GM12878 (cell line): ENCODE measurements around the gene PHC2. TPM values are rescaled to one million over a fixed set of nuclear protein-coding genes. Genes with fewer than 3 reads are reported as not detected.
A peak's percentile ranks its signal among the peaks of the same experiment; 100 is the strongest.

Source experiments
- BCLAF1 ChIP-seq: fragments of 450-650 bp; IDR thresholded peaks from 2 replicates; pipeline ENCODE4 v1.6.1; 2017; ENCODE audit warnings: antibody characterized with exemption, mild to moderate bottlenecking, moderate library complexity
- CUX1 ChIP-seq: IDR thresholded peaks from 2 replicates; pipeline ENCODE4 v1.6.1; 2012; ENCODE audit warnings: improper control_type of control experiment, low read depth, low read length; ENCODE audit not compliant: insufficient replicate concordance
- JUNB ChIP-seq: IDR thresholded peaks from 2 replicates; pipeline ENCODE4 v1.6.1; 2016; ENCODE audit warnings: antibody characterized with exemption, mild to moderate bottlenecking
- MYB ChIP-seq: fragments of 150-350 bp; IDR thresholded peaks from 2 replicates; pipeline ENCODE4 v1.6.1; 2014; ENCODE audit warnings: mild to moderate bottlenecking, low read depth, low read length, borderline replicate concordance
- NR2C2 ChIP-seq: IDR thresholded peaks from 2 replicates; pipeline ENCODE4 v1.6.1; 2011; ENCODE audit warnings: borderline replicate concordance, low read depth; ENCODE audit not compliant: control insufficient read depth, insufficient read length
- RAD21 ChIP-seq: IDR thresholded peaks from 2 replicates; pipeline ENCODE4 v1.6.1; 2011; ENCODE audit warnings: mild to moderate bottlenecking, low read depth, low read length, moderate library complexity; ENCODE audit not compliant: insufficient read depth
- REST ChIP-seq: IDR thresholded peaks from 2 replicates; pipeline ENCODE4 v1.6.1; 2012; ENCODE audit warnings: mild to moderate bottlenecking, low read depth, low read length
- RFX5 ChIP-seq: IDR thresholded peaks from 2 replicates; pipeline ENCODE4 v1.6.1; 2011; ENCODE audit warnings: low read depth, low read length, improper control_type of control experiment
- SIN3A ChIP-seq: IDR thresholded peaks from 2 replicates; pipeline ENCODE4 v1.6.1; 2012; ENCODE audit warnings: low read depth, low read length, improper control_type of control experiment
- SREBF2 ChIP-seq: IDR thresholded peaks from 2 replicates; pipeline ENCODE4 v1.6.1; 2012; ENCODE audit warnings: mild to moderate bottlenecking, low read length
- SRF ChIP-seq, 2 experiments: IDR thresholded peaks; 2 replicates each; pipeline ENCODE4 v1.6.1; 2011; ENCODE audit warnings: low read depth in 2 of 2, low read length in 2 of 2, mild to moderate bottlenecking in 1 of 2, moderate library complexity in 1 of 2
- ZNF622 ChIP-seq: fragments of 450-650 bp; IDR thresholded peaks from 2 replicates; pipeline ENCODE4 v1.6.1; 2017; ENCODE audit warnings: mild to moderate bottlenecking, inconsistent platforms
- polyA plus RNA-seq, 11 experiments: library from polyadenylated mRNA; depleted of rRNA in 4 of 11; unstranded in 6 of 11; stranded (reverse) in 5 of 11; fragments of >200 nt; fragmentation: Nextera tagmentation in 4 of 11; fragmentation: Illumina TruSeq in 1 of 11; extraction: Ambion mirVana in 4 of 11; extraction: Trizol in 1 of 11; gene quantifications; 1 replicate in 1 of 11; 2 replicates in 10 of 11; pipeline versions ENCODE4 v1.2.1 to v1.2.3, GENCODE V29; 2011 to 2016; ENCODE audit warnings: inconsistent platforms in 2 of 11, missing spikeins in 2 of 11, low read depth in 1 of 11
- total RNA-seq, 4 experiments: library from RNA; depleted of rRNA in 3 of 4; stranded (reverse); fragments of >200 nt in 3 of 4; fragmentation: Illumina TruSeq in 1 of 4; extraction: Trizol in 1 of 4; gene quantifications; 2 replicates each; pipeline versions ENCODE4 v1.2.1 to v1.2.3, GENCODE V29; 2013 to 2021
- TF ChIP-seq, protein P1 (sequence below): IDR thresholded peaks from 2 replicates; pipeline ENCODE4 v1.6.1; 2012; ENCODE audit warnings: low read depth, low read length, improper control_type of control experiment

Gene PHC2
- total and polyA plus RNA-seq, 10 of the 15 experiments (the other 5 are each of a cell fraction or from before 2014, with no cell fraction given): 2.0 to 35.9 (median 16.4) TPM

DNA sequence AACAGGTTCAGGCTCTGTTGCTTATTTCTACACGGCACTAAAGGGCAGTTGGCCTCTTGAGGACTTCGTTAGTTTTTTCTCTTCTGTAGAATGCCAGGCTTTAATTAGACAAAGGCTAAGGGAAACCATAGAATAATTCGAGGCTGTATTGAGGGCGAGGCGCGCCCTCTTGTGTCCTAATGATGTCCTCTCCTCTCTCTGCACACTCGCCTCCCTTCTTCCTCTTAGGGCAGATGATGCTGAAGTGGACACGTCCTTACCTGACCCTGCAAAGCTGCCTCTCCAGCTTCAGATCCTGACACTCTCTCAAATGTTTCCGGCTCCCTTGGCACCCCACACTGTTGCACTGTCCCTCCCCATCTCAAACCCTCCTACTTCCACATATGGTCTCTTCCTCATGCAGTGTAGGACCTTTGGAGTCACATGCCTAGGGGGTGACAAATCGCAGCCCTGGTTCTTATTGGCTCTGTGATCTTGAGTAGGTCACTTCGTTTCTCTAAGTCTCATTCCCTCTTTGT is 39.7 kb upstream of the PHC2 start (continued):
- TF ChIP-seq NR2C2 (no peak), RFX5 (no peak), JUNB (no peak), MYB (no peak), SRF (IDR thresholded peaks at IDR 0.05; ENCODE audit: low read depth in 2 of 2, low read length in 2 of 2) (peak in 1 of 2 experiments; percentile 59; a peak in 1 of 4 replicates), BCLAF1 (no peak), RAD21 (peak; percentile 89), SIN3A (no peak), SREBF2 (no peak), CUX1 (no peak), ZNF622 (no peak), REST (no peak)
- TF ChIP-seq, protein P1, sequence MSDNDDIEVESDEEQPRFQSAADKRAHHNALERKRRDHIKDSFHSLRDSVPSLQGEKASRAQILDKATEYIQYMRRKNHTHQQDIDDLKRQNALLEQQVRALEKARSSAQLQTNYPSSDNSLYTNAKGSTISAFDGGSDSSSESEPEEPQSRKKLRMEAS: no peak
